ENCODE results near the gene PRSS48.

- TF ChIP-seq CTCF (IDR thresholded peaks at IDR 0.05; ENCODE audit: low read length) (no peak), EZH2 (optimal IDR thresholded peaks at IDR 0.05; ENCODE audit: low read depth, low read length) (no peak)
These were observed 37.5 kb downstream of the PRSS48 start for GRCh38 chr4:151314479-151314878.

Data from MM.1S (cell line).